Astrocyte (in vitro differentiated cells and primary cell): ENCODE data around the gene KCNN2. TPM values are rescaled to one million over a fixed set of nuclear protein-coding genes. Genes with fewer than 3 reads are reported as not detected.

Source experiments
- DNase-seq: peaks from one replicate; pipeline ENCODE4 v3.0.0-alpha.2; 2010; ENCODE audit warnings: low read depth
- FAIRE-seq: peaks from 2 replicates; lab custom pipeline; 2011; peaks lifted over from hg19 to GRCh38; lab: Jason Lieb, UNC
- H2AFZ ChIP-seq: 2 replicates; pipeline ENCODE4 v1.6.0; 2012; ENCODE audit warnings: low read depth, low read length, inconsistent platforms
- H3K27ac ChIP-seq: 2 replicates; pipeline ENCODE4 v1.5.1; 2011; ENCODE audit warnings: low read depth, low read length, inconsistent platforms
- H3K27me3 ChIP-seq: 2 replicates; pipeline ENCODE4 v1.6.0; 2011; ENCODE audit warnings: low read length, inconsistent platforms; ENCODE audit not compliant: insufficient read depth
- H3K36me3 ChIP-seq: 2 replicates; pipeline ENCODE4 v1.5.1; 2011; ENCODE audit warnings: low read length, inconsistent platforms; ENCODE audit not compliant: insufficient read depth
- H3K4me1 ChIP-seq: 2 replicates; pipeline ENCODE4 v1.5.1; 2011; ENCODE audit warnings: low read length, inconsistent platforms; ENCODE audit not compliant: insufficient read depth
- H3K4me2 ChIP-seq: 2 replicates; pipeline ENCODE4 v1.6.0; 2012; ENCODE audit warnings: low read length, inconsistent platforms
- H3K4me3 ChIP-seq: 2 replicates; pipeline ENCODE4 v1.5.1; 2011; ENCODE audit warnings: low read depth, mild to moderate bottlenecking, low read length, inconsistent platforms; ENCODE audit not compliant: insufficient read depth
- H3K79me2 ChIP-seq: 2 replicates; pipeline ENCODE4 v1.6.0; 2012; ENCODE audit warnings: mild to moderate bottlenecking, low read length, inconsistent platforms; ENCODE audit not compliant: insufficient read depth
- H3K9ac ChIP-seq: 2 replicates; pipeline ENCODE4 v1.6.0; 2012; ENCODE audit warnings: mild to moderate bottlenecking, low read length, inconsistent platforms
- H3K9me3 ChIP-seq: 2 replicates; pipeline ENCODE4 v1.5.1; 2012; ENCODE audit warnings: low read depth, mild to moderate bottlenecking, low read length, inconsistent platforms; ENCODE audit not compliant: insufficient read depth
- H4K20me1 ChIP-seq: 2 replicates; pipeline ENCODE4 v1.6.0; 2012; ENCODE audit warnings: low read length, inconsistent platforms; ENCODE audit not compliant: insufficient read depth
- H3K27ac Mint-ChIP-seq: one replicate; pipeline ENCODE4 v1.8.0; 2021; ENCODE audit warnings: mild to moderate bottlenecking, mixed read lengths; ENCODE audit not compliant: unreplicated experiment
- H3K27me3 Mint-ChIP-seq: one replicate; pipeline ENCODE4 v1.8.0; 2021; ENCODE audit warnings: low read depth, mixed read lengths; ENCODE audit not compliant: unreplicated experiment
- H3K36me3 Mint-ChIP-seq: one replicate; pipeline ENCODE4 v1.8.0; 2021; ENCODE audit warnings: low read depth, mixed read lengths; ENCODE audit not compliant: unreplicated experiment
- H3K4me1 Mint-ChIP-seq: one replicate; pipeline ENCODE4 v1.8.0; 2021; ENCODE audit warnings: low read depth, mixed read lengths; ENCODE audit not compliant: unreplicated experiment
- H3K4me3 Mint-ChIP-seq: one replicate; pipeline ENCODE4 v1.8.0; 2021; ENCODE audit warnings: mild to moderate bottlenecking, moderate library complexity, mixed read lengths; ENCODE audit not compliant: unreplicated experiment
- H3K9me3 Mint-ChIP-seq: one replicate; pipeline ENCODE4 v1.8.0; 2021; ENCODE audit warnings: mild to moderate bottlenecking, mixed read lengths; ENCODE audit not compliant: unreplicated experiment
- EZH2 ChIP-seq: IDR thresholded peaks from 2 replicates; pipeline ENCODE4 v1.6.1; 2012; ENCODE audit warnings: mild to moderate bottlenecking, low read length, inconsistent platforms; ENCODE audit not compliant: insufficient read depth
- total RNA-seq: library from RNA; stranded (reverse); gene quantifications from 2 replicates; pipeline ENCODE4 v1.2.1, GENCODE V29; 2021
- TF ChIP-seq, protein P1 (sequence below): IDR thresholded peaks from 2 replicates; pipeline ENCODE4 v1.5.1; 2011; ENCODE audit warnings: low read depth, mild to moderate bottlenecking, inconsistent platforms, low read length, moderate library complexity; ENCODE audit not compliant: insufficient read depth

The KCNN2 gene
- total RNA-seq, 1 donor from 2014 or later: 0.32 TPM

DNA sequence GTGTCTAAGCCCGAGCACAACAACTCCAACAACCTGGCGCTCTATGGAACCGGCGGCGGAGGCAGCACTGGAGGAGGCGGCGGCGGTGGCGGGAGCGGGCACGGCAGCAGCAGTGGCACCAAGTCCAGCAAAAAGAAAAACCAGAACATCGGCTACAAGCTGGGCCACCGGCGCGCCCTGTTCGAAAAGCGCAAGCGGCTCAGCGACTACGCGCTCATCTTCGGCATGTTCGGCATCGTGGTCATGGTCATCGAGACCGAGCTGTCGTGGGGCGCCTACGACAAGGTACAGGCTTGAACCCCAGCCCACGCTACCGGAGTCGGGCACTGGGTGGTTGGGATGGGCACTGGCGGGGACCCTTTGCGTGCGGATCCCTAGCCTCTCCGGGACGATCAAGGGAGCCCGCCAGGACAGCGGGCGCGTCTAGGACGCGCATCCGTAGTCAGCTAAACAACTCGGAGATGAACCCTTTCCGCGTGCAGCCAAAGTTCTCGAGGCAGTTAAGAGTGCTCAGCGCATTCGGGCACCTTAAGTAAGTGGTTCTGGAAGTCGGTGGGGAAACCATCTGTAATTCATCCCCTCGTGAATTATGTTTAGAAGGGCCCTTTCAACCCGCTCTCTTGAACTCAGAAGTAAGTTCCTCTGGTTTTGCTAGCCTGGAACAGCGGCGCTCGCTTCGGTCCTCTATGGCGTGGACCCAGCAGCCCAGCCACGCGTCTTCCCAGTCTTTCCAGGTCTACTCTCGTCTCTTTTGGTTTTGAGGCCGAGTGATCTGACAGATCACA lies 1.3 kb downstream of the KCNN2 start:
- Mint-ChIP-seq H3K27ac (no peak overlapping the region), H3K27me3 (peaks cover 35% of the 10 kb centered on the region), H3K36me3 (no peaks in the 10 kb centered on the region), H3K9me3 (no peaks in the 10 kb centered on the region), H3K4me3 (peak overlapping the region; percentile 81), H3K4me1 (peaks cover 2% of the 10 kb centered on the region)
- Histone ChIP-seq H4K20me1 (no peaks in the 10 kb centered on the region), H3K4me2 (peak overlapping the region; percentile 85), H3K79me2 (no peaks in the 10 kb centered on the region), H2AFZ (no peak overlapping the region), H3K4me3 (no peak overlapping the region), H3K9me3 (no peaks in the 10 kb centered on the region), H3K4me1 (peaks cover 6% of the 10 kb centered on the region), H3K36me3 (no peaks in the 10 kb centered on the region), H3K9ac (no peak overlapping the region), H3K27ac (no peak overlapping the region), H3K27me3 (peaks cover 37% of the 10 kb centered on the region)
- FAIRE-seq (no peak), DNase-seq (no peak)
- TF ChIP-seq EZH2: peak; percentile 64
- TF ChIP-seq, protein P1, sequence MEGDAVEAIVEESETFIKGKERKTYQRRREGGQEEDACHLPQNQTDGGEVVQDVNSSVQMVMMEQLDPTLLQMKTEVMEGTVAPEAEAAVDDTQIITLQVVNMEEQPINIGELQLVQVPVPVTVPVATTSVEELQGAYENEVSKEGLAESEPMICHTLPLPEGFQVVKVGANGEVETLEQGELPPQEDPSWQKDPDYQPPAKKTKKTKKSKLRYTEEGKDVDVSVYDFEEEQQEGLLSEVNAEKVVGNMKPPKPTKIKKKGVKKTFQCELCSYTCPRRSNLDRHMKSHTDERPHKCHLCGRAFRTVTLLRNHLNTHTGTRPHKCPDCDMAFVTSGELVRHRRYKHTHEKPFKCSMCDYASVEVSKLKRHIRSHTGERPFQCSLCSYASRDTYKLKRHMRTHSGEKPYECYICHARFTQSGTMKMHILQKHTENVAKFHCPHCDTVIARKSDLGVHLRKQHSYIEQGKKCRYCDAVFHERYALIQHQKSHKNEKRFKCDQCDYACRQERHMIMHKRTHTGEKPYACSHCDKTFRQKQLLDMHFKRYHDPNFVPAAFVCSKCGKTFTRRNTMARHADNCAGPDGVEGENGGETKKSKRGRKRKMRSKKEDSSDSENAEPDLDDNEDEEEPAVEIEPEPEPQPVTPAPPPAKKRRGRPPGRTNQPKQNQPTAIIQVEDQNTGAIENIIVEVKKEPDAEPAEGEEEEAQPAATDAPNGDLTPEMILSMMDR: no peak

DNA sequence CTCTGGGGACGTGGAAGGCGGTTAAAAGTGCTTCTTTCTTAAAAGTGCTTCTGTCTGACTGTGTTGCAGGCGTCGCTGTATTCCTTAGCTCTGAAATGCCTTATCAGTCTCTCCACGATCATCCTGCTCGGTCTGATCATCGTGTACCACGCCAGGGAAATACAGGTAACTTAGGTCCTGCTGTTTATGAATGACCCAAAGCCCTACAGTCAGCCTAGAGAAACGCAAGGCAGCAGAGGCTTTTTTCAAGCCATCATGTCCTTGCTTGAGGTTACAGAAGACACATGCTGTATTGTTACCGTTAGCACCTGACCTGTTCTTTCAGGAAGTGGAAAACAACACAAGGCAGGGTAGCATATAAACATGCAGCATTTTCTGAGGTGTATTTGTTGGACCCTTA lies 2.0 kb downstream of the KCNN2 start:
- Histone ChIP-seq H3K79me2 (no peaks in the 10 kb centered on the region), H3K36me3 (no peaks in the 10 kb centered on the region), H3K27me3 (peaks cover 37% of the 10 kb centered on the region), H3K4me1 (peaks cover 6% of the 10 kb centered on the region), H3K4me3 (no peak overlapping the region), H3K4me2 (peak overlapping the region; percentile 85), H4K20me1 (no peaks in the 10 kb centered on the region), H2AFZ (no peak overlapping the region), H3K27ac (no peak overlapping the region), H3K9ac (no peak overlapping the region), H3K9me3 (no peaks in the 10 kb centered on the region)
- no peaks in the 10 kb centered on the region for H3K9me3 Mint-ChIP-seq
- peaks cover 35% of the 10 kb centered on the region for H3K27me3 Mint-ChIP-seq
- H3K4me3 Mint-ChIP-seq: peak overlapping the region; percentile 81
- no peaks in the 10 kb centered on the region for H3K36me3 Mint-ChIP-seq
- TF ChIP-seq, protein P1: no peak
- peak; percentile 16 for TF ChIP-seq EZH2
- DNase-seq (no peak), FAIRE-seq (no peak)
- no peak overlapping the region for H3K27ac Mint-ChIP-seq
- peaks cover 2% of the 10 kb centered on the region for H3K4me1 Mint-ChIP-seq

DNA sequence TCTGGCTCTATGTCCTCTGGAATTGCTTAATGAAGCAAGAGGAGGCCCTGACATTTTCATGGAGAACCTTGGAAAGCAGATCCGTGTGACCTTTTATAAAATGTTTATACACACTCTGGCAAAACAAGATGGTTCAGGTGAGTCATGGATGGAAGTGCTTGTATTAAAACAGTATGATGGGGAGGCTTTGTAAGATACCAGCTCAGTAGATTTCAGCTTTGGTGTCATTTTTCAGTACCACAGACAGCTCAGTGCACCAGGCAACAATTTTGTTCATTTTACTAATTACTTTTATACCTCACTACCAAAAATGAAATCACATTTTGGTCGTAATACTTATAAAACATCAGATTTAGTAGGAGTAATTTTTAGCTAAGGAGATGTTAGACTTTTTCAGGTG lies 5.2 kb downstream of the KCNN2 start:
- H3K27me3 Mint-ChIP-seq: peaks cover 17% of the 10 kb centered on the region
- no peaks in the 10 kb centered on the region for H3K9me3 Mint-ChIP-seq
- H3K4me3 Mint-ChIP-seq: no peak overlapping the region
- no peaks in the 10 kb centered on the region for H4K20me1 ChIP-seq
- H3K36me3 ChIP-seq: no peaks in the 10 kb centered on the region
- no peaks in the 10 kb centered on the region for H3K9me3 ChIP-seq
- no peaks in the 10 kb centered on the region for H3K79me2 ChIP-seq
- H3K4me3 ChIP-seq: no peak overlapping the region
- no peak overlapping the region for H3K9ac ChIP-seq
- FAIRE-seq (no peak), DNase-seq (no peak)
- H3K27ac Mint-ChIP-seq: no peak overlapping the region
- H3K27me3 ChIP-seq: peaks cover 15% of the 10 kb centered on the region
- H3K36me3 Mint-ChIP-seq: no peaks in the 10 kb centered on the region
- no peak overlapping the region for H3K4me2 ChIP-seq
- H3K4me1 ChIP-seq: peaks cover 6% of the 10 kb centered on the region
- TF ChIP-seq EZH2: no peak
- TF ChIP-seq, protein P1: no peak
- no peak overlapping the region for H2AFZ ChIP-seq
- H3K27ac ChIP-seq: no peak overlapping the region
- peaks cover 2% of the 10 kb centered on the region for H3K4me1 Mint-ChIP-seq
